Astrocyte of the cerebellum (primary cell): ENCODE results near the gene GAD1.
A peak's percentile ranks its signal among the peaks of the same experiment; 100 is the strongest.

Experiments used
- DNase-seq: peaks from one replicate; pipeline ENCODE4 v3.0.0-alpha.2; 2011; ENCODE audit warnings: low read depth
- H3K4me3 ChIP-seq: 2 replicates; pipeline ENCODE4 v1.5.1; 2011; ENCODE audit warnings: mild to moderate bottlenecking, low read depth, low read length, moderate library complexity
- in situ Hi-C: cut with HindIII; loops from 2 replicates; pipeline ENCODE4 v1.10.0; 2017; ENCODE audit warnings: low sequenced_read_pairs
- TF ChIP-seq, protein P1 (sequence below): IDR thresholded peaks from 2 replicates; pipeline ENCODE4 v1.5.1; 2012; ENCODE audit warnings: low read length, low read depth, moderate library complexity, mild to moderate bottlenecking; ENCODE audit errors: missing control alignments

GAD1 gene

DNA sequence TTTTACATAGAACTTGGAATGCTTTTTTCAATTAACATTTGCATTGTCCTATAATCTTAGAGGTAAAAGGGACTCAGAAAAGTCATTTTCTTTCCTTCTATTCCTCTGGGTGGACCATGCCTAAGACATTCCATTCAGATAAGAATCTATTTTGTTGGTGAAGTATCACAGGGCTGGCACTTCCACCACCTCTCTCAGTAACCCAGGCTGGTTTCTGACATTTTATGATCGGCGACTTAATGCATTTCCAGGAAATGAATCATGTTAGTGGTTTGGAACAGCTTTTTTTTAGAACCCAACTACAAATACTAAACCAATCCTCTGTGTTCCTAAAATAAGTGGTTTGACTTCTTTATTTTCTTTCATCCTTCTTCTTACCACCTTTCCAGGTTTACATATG lies 27.0 kb downstream of the GAD1 start:
- peak; percentile 34 for DNase-seq
- H3K4me3 ChIP-seq = no peak overlapping the region
- in situ Hi-C loops = no loop called here

DNA sequence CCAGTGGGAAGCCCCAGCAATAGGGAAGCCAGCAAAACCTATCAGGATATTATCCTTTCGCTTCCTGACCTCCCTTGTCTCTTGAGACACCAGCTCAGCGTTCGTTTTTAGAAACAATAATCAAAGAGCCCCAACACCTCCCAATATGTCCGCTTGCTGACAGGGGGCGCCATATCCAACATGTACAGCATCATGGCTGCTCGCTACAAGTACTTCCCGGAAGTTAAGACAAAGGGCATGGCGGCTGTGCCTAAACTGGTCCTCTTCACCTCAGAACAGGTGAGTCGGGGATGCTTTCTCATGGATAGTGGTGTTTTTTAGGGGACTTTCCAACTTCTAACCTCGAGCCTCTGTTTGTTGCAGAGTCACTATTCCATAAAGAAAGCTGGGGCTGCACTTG lies 28.7 kb downstream of the GAD1 start:
- TF ChIP-seq, protein P1, sequence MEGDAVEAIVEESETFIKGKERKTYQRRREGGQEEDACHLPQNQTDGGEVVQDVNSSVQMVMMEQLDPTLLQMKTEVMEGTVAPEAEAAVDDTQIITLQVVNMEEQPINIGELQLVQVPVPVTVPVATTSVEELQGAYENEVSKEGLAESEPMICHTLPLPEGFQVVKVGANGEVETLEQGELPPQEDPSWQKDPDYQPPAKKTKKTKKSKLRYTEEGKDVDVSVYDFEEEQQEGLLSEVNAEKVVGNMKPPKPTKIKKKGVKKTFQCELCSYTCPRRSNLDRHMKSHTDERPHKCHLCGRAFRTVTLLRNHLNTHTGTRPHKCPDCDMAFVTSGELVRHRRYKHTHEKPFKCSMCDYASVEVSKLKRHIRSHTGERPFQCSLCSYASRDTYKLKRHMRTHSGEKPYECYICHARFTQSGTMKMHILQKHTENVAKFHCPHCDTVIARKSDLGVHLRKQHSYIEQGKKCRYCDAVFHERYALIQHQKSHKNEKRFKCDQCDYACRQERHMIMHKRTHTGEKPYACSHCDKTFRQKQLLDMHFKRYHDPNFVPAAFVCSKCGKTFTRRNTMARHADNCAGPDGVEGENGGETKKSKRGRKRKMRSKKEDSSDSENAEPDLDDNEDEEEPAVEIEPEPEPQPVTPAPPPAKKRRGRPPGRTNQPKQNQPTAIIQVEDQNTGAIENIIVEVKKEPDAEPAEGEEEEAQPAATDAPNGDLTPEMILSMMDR = no peak
- in situ Hi-C loops = no loop called here
- H3K4me3 ChIP-seq = no peak overlapping the region
- no peak for DNase-seq

More for the DNA sequence above, 27.0 kb downstream of the GAD1 start:
- TF ChIP-seq, protein P1 = no peak

DNA sequence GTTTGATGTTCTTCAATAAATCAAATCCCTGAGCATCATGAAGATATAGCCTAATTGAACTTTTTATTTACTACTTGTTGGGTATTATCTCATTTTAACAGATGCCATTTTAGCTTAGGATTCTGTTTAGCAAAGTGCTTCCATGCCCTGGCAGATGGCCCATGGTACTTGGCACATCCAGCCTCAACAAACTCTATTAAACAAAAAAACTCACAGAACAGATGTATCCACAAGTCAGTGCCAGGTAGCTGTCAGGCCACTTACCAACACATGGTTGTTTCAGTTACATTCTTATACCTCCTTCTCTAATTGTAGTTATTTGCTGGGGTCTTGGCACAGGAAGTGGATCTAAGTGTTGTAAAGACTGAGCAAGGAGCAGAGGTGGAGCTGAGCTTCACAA lies 29.6 kb downstream of the GAD1 start:
- no peak for DNase-seq
- TF ChIP-seq, protein P1 = no peak
- H3K4me3 ChIP-seq = no peak overlapping the region
- in situ Hi-C loops = no loop called here

DNA sequence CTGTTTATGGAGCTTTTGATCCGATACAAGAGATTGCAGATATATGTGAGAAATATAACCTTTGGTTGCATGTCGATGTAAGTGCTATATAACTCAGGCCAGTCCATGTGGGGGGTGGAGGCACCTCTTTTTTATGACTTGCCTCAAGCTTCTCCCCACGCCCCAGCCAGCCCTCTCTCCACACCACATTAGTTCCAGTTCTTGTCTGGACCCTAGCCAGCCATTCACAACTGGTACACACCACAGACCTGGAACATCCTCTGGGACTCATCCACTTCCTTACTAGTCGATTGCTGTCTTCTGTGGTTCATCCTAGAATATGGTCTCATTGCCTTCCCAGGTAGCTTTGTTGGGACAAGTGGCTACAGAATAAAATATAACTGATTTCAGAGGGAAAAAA lies 31.0 kb downstream of the GAD1 start:
- no peak for DNase-seq
- H3K4me3 ChIP-seq = no peak overlapping the region
- in situ Hi-C loops = no loop called here
- TF ChIP-seq, protein P1 = no peak

DNA sequence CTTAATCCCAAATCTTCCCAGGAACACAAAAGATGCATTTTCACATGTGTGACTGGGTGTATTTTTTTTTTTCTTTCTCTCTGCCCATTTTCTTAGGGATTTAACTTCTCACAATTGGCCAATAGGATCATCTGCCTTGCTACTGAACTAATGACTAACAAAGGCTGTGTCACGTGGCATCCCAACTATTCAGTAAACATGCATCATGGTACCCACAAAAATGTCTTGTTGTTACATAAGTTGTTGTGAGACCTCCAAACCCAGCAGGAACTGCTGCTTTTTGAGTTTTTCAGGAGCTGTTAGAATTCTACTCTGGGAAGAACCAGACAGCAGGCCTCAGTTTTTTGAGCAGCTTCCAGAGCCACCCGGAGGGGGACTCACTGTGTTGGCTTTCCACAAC lies 31.9 kb downstream of the GAD1 start:
- in situ Hi-C loops = no loop called here

DNA sequence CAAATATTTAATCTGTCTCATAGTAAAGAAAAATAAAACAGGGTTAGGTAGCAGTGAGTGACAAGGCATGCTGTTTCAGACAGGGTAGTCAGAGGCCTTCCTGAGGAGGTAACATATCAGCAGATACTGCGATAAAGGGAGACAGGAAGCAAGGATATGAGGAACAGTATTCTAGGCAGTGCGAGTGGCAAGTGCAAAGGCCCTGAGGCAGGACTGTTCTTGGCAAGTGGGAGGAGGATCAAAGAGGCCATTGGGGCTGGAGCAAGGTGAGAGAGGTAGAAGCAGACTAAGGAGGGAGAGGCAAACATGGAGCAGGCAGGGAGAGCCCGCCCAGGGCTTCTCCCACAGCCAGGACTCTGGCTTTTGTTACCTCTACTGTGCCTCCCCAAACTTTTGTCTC lies 33.6 kb downstream of the GAD1 start:
- in situ Hi-C loops = no loop called here
- no peak for DNase-seq
- TF ChIP-seq, protein P1 = no peak
- no peak overlapping the region for H3K4me3 ChIP-seq

More for the DNA sequence above, 31.9 kb downstream of the GAD1 start:
- TF ChIP-seq, protein P1 = no peak
- no peak overlapping the region for H3K4me3 ChIP-seq
- peak; percentile 88 for DNase-seq

DNA sequence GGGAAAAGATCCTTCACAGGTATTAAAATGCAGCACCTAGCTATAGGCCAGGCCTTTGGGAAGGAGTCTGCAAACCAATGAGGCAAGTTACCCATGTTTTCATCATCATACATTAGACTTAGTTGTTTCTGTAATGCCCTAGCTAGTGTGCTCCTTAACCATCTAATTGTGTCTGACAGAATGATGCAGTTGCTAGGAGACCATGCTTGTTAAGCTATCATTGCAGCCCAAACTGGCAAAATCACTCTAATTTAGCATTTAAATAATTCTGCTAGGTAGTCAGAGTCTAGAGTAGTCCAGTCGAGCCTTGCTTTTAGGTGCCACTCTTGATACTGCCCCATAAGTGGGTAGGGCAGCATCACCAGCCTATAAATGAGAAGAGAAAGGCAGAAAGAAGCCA lies 34.9 kb downstream of the GAD1 start:
- no peak overlapping the region for H3K4me3 ChIP-seq
- TF ChIP-seq, protein P1 = no peak
- DNase-seq = no peak
- in situ Hi-C loops = no loop called here
